ENCODE results near the gene TGFBR1.
"Not testable (repeated sequence)": the region's sequence is repeated elsewhere in the genome, so short reads cannot be mapped to it uniquely, and the experiment has no call there.

TGFBR1 gene

DNA sequence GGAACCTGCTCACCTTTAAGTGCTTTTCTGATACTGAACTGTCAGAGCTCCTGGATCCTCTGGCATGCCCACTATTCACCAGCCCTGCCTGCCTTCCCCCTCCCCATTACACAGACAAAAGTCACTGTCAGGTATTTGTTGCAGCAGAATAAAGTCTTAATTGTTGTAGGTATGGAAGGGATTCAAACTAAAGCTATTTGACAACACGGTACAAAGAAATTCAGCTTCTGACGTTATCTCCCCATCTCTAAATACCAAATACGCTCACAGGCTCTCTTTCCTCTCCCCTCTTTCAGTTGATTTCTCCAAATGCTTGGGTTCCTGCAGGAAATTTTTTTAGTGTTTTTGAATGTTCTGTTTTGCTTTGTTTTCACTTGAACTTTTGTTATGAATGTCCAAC is 9.3 kb upstream of the TGFBR1 start:
- Histone ChIP-seq H2AFZ (ENCODE audit: low read depth, low read length, severe bottlenecking) (no peak overlapping the region), H3K27me3 (ENCODE audit: low read length) (no peaks in the 10 kb centered on the region; the same call in 1 of the 2 replicates), H3K4me3 (ENCODE audit: insufficient read depth, low read length, poor library complexity, severe bottlenecking) (no peak overlapping the region), H3K4me2 (ENCODE audit: low read depth, low read length, poor library complexity, severe bottlenecking) (no peak overlapping the region), H3K9me2 (replicated peaks; ENCODE audit: insufficient read depth, low read length) (no peaks in the 10 kb centered on the region), H3K79me2 (ENCODE audit: insufficient read depth, low read length) (no peaks in the 10 kb centered on the region), H3K9ac (ENCODE audit: low read length) (no peak overlapping the region), H4K20me1 (ENCODE audit: low read depth, low read length) (no peaks in the 10 kb centered on the region), H3K36me3 (ENCODE audit: low read length) (no peaks in the 10 kb centered on the region), H3F3A (ENCODE audit: insufficient read depth) (no peaks in the 10 kb centered on the region), H3K27ac (ENCODE audit: low read depth, low read length) (no peak overlapping the region), H3K9me3 (ENCODE audit: insufficient read depth, low read length) (no peaks in the 10 kb centered on the region)
- TF ChIP-seq EZH2phosphoT487 (conservative IDR thresholded peaks at IDR 0.05; ENCODE audit: low read length), result no peak

DNA sequence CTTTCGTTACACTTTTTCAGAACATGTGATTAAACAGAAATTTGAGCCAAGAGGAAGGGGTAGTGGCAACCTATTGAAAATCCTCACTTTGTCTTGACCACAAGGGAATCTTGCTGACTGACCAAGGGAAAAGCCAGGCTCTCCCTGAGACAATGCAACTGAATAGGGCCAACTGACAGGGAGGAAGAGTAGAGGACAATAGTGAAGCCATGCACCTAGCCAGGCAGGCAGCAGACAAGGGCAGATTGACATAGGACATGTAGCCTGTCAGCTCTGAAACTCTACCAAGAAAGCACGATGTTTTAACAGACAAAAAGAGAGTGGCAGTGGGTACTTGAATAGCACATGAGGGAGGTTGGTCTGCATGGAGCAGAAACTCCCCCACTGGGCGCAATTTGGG is 8.5 kb upstream of the TGFBR1 start:
- Histone ChIP-seq H4K20me1 (ENCODE audit: low read depth, low read length) (no peaks in the 10 kb centered on the region), H3K9me3 (ENCODE audit: insufficient read depth, low read length) (no peaks in the 10 kb centered on the region), H3K27me3 (ENCODE audit: low read length) (no peaks in the 10 kb centered on the region; the same call in 1 of the 2 replicates), H2AFZ (ENCODE audit: low read depth, low read length, severe bottlenecking) (no peak overlapping the region), H3K27ac (ENCODE audit: low read depth, low read length) (no peak overlapping the region), H3K79me2 (ENCODE audit: insufficient read depth, low read length) (no peaks in the 10 kb centered on the region), H3K4me3 (ENCODE audit: insufficient read depth, low read length, poor library complexity, severe bottlenecking) (no peak overlapping the region), H3K9me2 (replicated peaks; ENCODE audit: insufficient read depth, low read length) (no peaks in the 10 kb centered on the region), H3K9ac (ENCODE audit: low read length) (no peak overlapping the region), H3K4me2 (ENCODE audit: low read depth, low read length, poor library complexity, severe bottlenecking) (no peak overlapping the region), H3F3A (ENCODE audit: insufficient read depth) (no peaks in the 10 kb centered on the region), H3K36me3 (ENCODE audit: low read length) (no peaks in the 10 kb centered on the region)
- TF ChIP-seq EZH2phosphoT487 (conservative IDR thresholded peaks at IDR 0.05; ENCODE audit: low read length), result no peak
- TF ChIP-seq, protein P1, sequence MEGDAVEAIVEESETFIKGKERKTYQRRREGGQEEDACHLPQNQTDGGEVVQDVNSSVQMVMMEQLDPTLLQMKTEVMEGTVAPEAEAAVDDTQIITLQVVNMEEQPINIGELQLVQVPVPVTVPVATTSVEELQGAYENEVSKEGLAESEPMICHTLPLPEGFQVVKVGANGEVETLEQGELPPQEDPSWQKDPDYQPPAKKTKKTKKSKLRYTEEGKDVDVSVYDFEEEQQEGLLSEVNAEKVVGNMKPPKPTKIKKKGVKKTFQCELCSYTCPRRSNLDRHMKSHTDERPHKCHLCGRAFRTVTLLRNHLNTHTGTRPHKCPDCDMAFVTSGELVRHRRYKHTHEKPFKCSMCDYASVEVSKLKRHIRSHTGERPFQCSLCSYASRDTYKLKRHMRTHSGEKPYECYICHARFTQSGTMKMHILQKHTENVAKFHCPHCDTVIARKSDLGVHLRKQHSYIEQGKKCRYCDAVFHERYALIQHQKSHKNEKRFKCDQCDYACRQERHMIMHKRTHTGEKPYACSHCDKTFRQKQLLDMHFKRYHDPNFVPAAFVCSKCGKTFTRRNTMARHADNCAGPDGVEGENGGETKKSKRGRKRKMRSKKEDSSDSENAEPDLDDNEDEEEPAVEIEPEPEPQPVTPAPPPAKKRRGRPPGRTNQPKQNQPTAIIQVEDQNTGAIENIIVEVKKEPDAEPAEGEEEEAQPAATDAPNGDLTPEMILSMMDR (IDR thresholded peaks at IDR 0.05; ENCODE audit: insufficient read depth, low read length, poor library complexity, severe bottlenecking), result no peak

DNA sequence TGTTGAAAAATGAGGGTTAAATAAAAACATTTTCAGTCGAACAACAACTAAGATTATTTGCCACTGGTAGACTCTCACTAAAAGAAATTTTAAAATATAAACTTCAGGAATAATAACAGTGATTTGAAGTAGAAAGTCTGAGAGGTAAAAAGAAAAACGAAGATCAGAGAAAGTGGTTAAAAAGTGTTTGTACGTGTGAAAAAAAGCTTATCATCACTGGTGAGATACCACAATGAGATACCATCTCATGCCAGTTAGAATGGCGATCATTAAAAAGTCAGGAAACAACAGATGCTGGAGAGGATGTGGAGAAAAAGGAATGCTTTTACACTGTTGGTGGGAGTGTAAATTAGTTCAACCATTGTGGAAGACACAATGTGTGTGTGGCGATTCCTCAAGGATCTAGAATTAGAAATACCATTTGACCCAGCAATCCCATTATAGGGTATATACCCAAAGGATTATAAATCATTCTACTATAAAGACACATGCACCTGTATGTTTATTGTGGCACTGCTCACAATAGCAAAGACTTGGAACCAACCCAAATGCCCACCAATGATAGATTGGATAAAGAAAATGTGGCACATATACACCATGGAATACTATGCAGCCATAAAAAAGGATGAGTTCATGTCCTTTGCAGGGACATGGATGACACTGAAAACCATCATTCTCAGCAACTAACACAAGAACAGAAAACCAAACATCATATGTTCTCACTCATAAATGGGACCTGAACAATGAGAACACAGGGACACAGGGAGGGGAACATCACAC is 4.9 kb upstream of the TGFBR1 start:
- H3K9ac ChIP-seq (ENCODE audit: low read length); H2AFZ ChIP-seq (ENCODE audit: low read depth, low read length, severe bottlenecking); H3K36me3 ChIP-seq (ENCODE audit: low read length); H4K20me1 ChIP-seq (ENCODE audit: low read depth, low read length); H3K4me2 ChIP-seq (ENCODE audit: low read depth, low read length, poor library complexity, severe bottlenecking); H3K9me3 ChIP-seq (ENCODE audit: insufficient read depth, low read length); H3K27ac ChIP-seq (ENCODE audit: low read depth, low read length); H3K79me2 ChIP-seq (ENCODE audit: insufficient read depth, low read length); H3K27me3 ChIP-seq (ENCODE audit: low read length); H3F3A ChIP-seq (ENCODE audit: insufficient read depth); H3K9me2 ChIP-seq (replicated peaks; ENCODE audit: insufficient read depth, low read length); H3K4me3 ChIP-seq (ENCODE audit: insufficient read depth, low read length, poor library complexity, severe bottlenecking): not testable (repeated sequence)

DNA sequence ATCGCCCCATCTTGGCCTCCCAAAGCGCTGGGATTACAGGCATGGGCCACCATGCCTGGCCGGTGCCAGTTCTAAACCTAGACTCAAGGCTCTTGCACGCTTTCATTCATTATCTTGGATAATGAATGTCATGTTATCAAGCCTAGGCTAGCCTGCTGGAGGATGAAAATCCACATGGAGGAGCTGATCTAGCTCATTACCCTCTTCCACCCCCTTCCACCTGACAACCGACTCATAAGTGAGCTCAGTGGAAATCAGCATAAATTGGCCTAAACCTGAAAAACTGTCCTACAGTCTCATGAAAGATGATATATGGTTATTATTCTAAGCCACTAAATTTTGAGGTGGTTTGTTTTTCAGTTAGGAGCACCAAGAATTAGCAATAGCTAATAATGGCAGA is 3.6 kb upstream of the TGFBR1 start:
- no peak overlapping the region for H3K9ac ChIP-seq (ENCODE audit: low read length)
- H2AFZ ChIP-seq (ENCODE audit: low read depth, low read length, severe bottlenecking), result no peak overlapping the region
- TF ChIP-seq EZH2phosphoT487 (conservative IDR thresholded peaks at IDR 0.05; ENCODE audit: low read length), result no peak
- no peaks in the 10 kb centered on the region; the same call in 1 of the 2 replicates for H3K27me3 ChIP-seq (ENCODE audit: low read length)
- H3K27ac ChIP-seq (ENCODE audit: low read depth, low read length), result no peak overlapping the region
- no peaks in the 10 kb centered on the region for H4K20me1 ChIP-seq (ENCODE audit: low read depth, low read length)
- H3K9me2 ChIP-seq (replicated peaks; ENCODE audit: insufficient read depth, low read length), result no peaks in the 10 kb centered on the region
- no peaks in the 10 kb centered on the region for H3K9me3 ChIP-seq (ENCODE audit: insufficient read depth, low read length)
- no peak overlapping the region for H3K4me2 ChIP-seq (ENCODE audit: low read depth, low read length, poor library complexity, severe bottlenecking)
- H3K79me2 ChIP-seq (ENCODE audit: insufficient read depth, low read length), result no peaks in the 10 kb centered on the region
- no peaks in the 10 kb centered on the region for H3K36me3 ChIP-seq (ENCODE audit: low read length)
- H3F3A ChIP-seq (ENCODE audit: insufficient read depth), result no peaks in the 10 kb centered on the region; the same call in 1 of the 2 replicates
- no peak overlapping the region for H3K4me3 ChIP-seq (ENCODE audit: insufficient read depth, low read length, poor library complexity, severe bottlenecking)

All from SU-DHL-6 (cell line).